Prostate gland (tissue), 2 donors: ENCODE measurements around the gene CAD. TPM values are rescaled to one million over a fixed set of nuclear protein-coding genes. Genes with fewer than 3 reads are reported as not detected.

Source experiments
- DNase-seq: peaks from one replicate; pipeline ENCODE4 v3.0.0-alpha.2; 2019; ENCODE audit warnings: low spot score
- H3K27ac ChIP-seq, 2 donors: fragments of 200-600 bp; sonication (generic); 2 replicates each; pipeline ENCODE4 v1.5.1; 2017 to 2019
- H3K27me3 ChIP-seq: fragments of 200-600 bp; sonication (generic); replicated peaks from 2 replicates; pipeline ENCODE4 v1.5.1; 2019; ENCODE audit not compliant: insufficient read depth
- H3K36me3 ChIP-seq, 2 donors: fragments of 200-600 bp; sonication (generic); 1 replicate in 1 of 2; 2 replicates in 1 of 2; pipeline versions ENCODE4 v1.5.1 to v1.8.1; 2017 to 2019
- H3K4me1 ChIP-seq: fragments of 200-600 bp; sonication (generic); replicated peaks from 2 replicates; pipeline ENCODE4 v1.5.1; 2019
- H3K4me3 ChIP-seq, 2 donors: fragments of 200-600 bp; sonication (generic); 2 replicates each; pipeline ENCODE4 v1.5.1; 2017 to 2019
- H3K9me3 ChIP-seq: fragments of 200-600 bp; sonication (generic); 2 replicates; pipeline ENCODE4 v1.5.1; 2017
- CTCF ChIP-seq, 4 experiments: fragments of 200-600 bp in 2 of 4; fragments of 450-650 bp in 2 of 4; sonication (generic) in 2 of 4; IDR thresholded peaks; 1 replicate in 3 of 4; 2 replicates in 1 of 4; pipeline ENCODE4 v1.5.1; 2016 to 2019; ENCODE audit warnings: antibody characterized with exemption in 4 of 4, mild to moderate bottlenecking in 2 of 4, moderate library complexity in 2 of 4
- POLR2A ChIP-seq: fragments of 450-650 bp; IDR thresholded peaks from one replicate; pipeline ENCODE4 v1.6.1; 2016; ENCODE audit warnings: antibody characterized with exemption, mild to moderate bottlenecking
- POLR2AphosphoS5 ChIP-seq: sonication (generic); formaldehyde crosslinking; IDR thresholded peaks from one replicate; pipeline ENCODE4 v1.6.1; 2017; ENCODE audit warnings: antibody characterized with exemption
- WGBS: methylation state at CpG from one replicate; pipeline ENCODE4 v1.1.5; 2018; 5-methylcytosine and 5-hydroxymethylcytosine counted together
- intact Hi-C: fragments of 100-400 bp; cut with DNase I; formaldehyde crosslinking; loops from one replicate; pipeline ENCODE4 v1.14.2; 2022
- total RNA-seq, 2 donors: library from RNA; depleted of rRNA; stranded (reverse); fragments of >200 nt; gene quantifications; one replicate each; pipeline ENCODE4 v1.1.0, GENCODE V29; 2016

Gene CAD
- total RNA-seq, 2 donors from 2014 or later = 16.0 to 63.6 TPM

- H3K4me1 ChIP-seq = no peaks in the 10 kb centered on the region
- intact Hi-C loops = loop anchor here (5.0 kb wide), 1 partner anchor 83 kb away; the partner anchor contains the start of gene ABHD1
- TF ChIP-seq POLR2AphosphoS5 = no peak
- no peak for TF ChIP-seq CTCF (IDR thresholded peaks at IDR 0.05)
- no peak for TF ChIP-seq POLR2A
- H3K4me3 ChIP-seq = no peak overlapping the region
- 73% methylated on average over 8 of the region's 8 CpGs for WGBS
- no peaks in the 10 kb centered on the region for H3K27me3 ChIP-seq
- no peaks in the 10 kb centered on the region for H3K9me3 ChIP-seq
- no peak overlapping the region for H3K27ac ChIP-seq
- peaks cover 15 to 24% of the 10 kb centered on the region in 2 donors for H3K36me3 ChIP-seq
- no peak for DNase-seq
Measured at GRCh38 chr2:27205206-27205605, 12.0 kb upstream of the CAD start.

- Histone ChIP-seq H3K9me3 (no peaks in the 10 kb centered on the region), H3K27me3 (no peaks in the 10 kb centered on the region), H3K36me3 (peaks cover 15 to 24% of the 10 kb centered on the region in 2 donors), H3K4me3 (no peak overlapping the region), H3K4me1 (no peaks in the 10 kb centered on the region), H3K27ac (no peak overlapping the region)
- DNase-seq = no peak
- 95% methylated on average over 6 of the region's 6 CpGs for WGBS
- TF ChIP-seq CTCF (IDR thresholded peaks at IDR 0.05) = no peak
- intact Hi-C loops = loop anchor here (5.0 kb wide), 1 partner anchor 84 kb away; the partner anchor contains the start of gene ABHD1
Measured at GRCh38 chr2:27206346-27206745, 10.8 kb upstream of the CAD start.

GRCh38 chr2:27208486-27209050, 8.6 kb upstream of the CAD start:
- no peak overlapping the region for H3K27ac ChIP-seq
- H3K4me1 ChIP-seq = no peaks in the 10 kb centered on the region
- no peak for DNase-seq
- no peak overlapping the region for H3K4me3 ChIP-seq
- WGBS = 86% methylated on average over 4 of the region's 4 CpGs
- intact Hi-C loops = loop anchor here (5.0 kb wide), 1 partner anchor 86 kb away; the partner anchor contains the start of gene ABHD1
- no peaks in the 10 kb centered on the region for H3K27me3 ChIP-seq
- TF ChIP-seq CTCF (IDR thresholded peaks at IDR 0.05) (no peak), POLR2AphosphoS5 (no peak), POLR2A (no peak)
- H3K9me3 ChIP-seq = no peaks in the 10 kb centered on the region
- H3K36me3 ChIP-seq = peaks cover 12 to 21% of the 10 kb centered on the region in 2 donors

GRCh38 chr2:27209621-27210401, 7.4 kb upstream of the CAD start:
- peaks cover 7 to 9% of the 10 kb centered on the region in 2 donors for H3K36me3 ChIP-seq
- H3K4me1 ChIP-seq = no peaks in the 10 kb centered on the region
- H3K27me3 ChIP-seq = no peaks in the 10 kb centered on the region
- no peaks in the 10 kb centered on the region for H3K9me3 ChIP-seq
- H3K27ac ChIP-seq = no peak overlapping the region
- intact Hi-C loops = loop anchor here (5.0 to 10.0 kb wide), 2 partner anchors 88 to 165 kb away; partner anchors contain the start of genes ABHD1, EIF2B4 and SNX17
- WGBS = 70% methylated on average over 6 of the region's 6 CpGs
- no peak overlapping the region for H3K4me3 ChIP-seq
- no peak for DNase-seq
- TF ChIP-seq POLR2AphosphoS5 (no peak), CTCF (IDR thresholded peaks at IDR 0.05) (no peak), POLR2A (no peak)
